GM21390 (cell line): ENCODE measurements around the gene BEGAIN.

ENCODE experiments used
- ATAC-seq: cut with Tn5 transposase; IDR thresholded peaks from one replicate; pipeline ENCODE4 v1.9.1; 2021; ENCODE audit not compliant: unreplicated experiment

BEGAIN gene

GRCh38 chr14:100568164-100568997 is 18.8 kb downstream of the BEGAIN start:
- no peak for ATAC-seq

GRCh38 chr14:100567877-100568163 is 19.4 kb downstream of the BEGAIN start:
- ATAC-seq: no peak

GRCh38 chr14:100567009-100567876 is 20.0 kb downstream of the BEGAIN start:
- ATAC-seq: no peak

- ATAC-seq: no peak
Observed at GRCh38 chr14:100566586-100566985, 20.6 kb downstream of the BEGAIN start.

- ATAC-seq: no peak
Observed at GRCh38 chr14:100566119-100566518, 21.1 kb downstream of the BEGAIN start.

- ATAC-seq: no peak
Observed at GRCh38 chr14:100565650-100566049, 21.6 kb downstream of the BEGAIN start.

- ATAC-seq: no peak
Observed at GRCh38 chr14:100564512-100564911, 22.7 kb downstream of the BEGAIN start.

- ATAC-seq: no peak
Observed at GRCh38 chr14:100562751-100563150, 24.5 kb downstream of the BEGAIN start.

- no peak for ATAC-seq
Observed at GRCh38 chr14:100561005-100561404, 26.2 kb downstream of the BEGAIN start.

GRCh38 chr14:100560471-100560870 is 26.7 kb downstream of the BEGAIN start:
- no peak for ATAC-seq

- ATAC-seq: no peak
Observed at GRCh38 chr14:100559455-100559854, 27.8 kb downstream of the BEGAIN start.

GRCh38 chr14:100558966-100559365 is 28.3 kb downstream of the BEGAIN start:
- no peak for ATAC-seq

- no peak for ATAC-seq
Observed at GRCh38 chr14:100558226-100558625, 29.0 kb downstream of the BEGAIN start.

- no peak for ATAC-seq
Observed at GRCh38 chr14:100557658-100558057, 29.6 kb downstream of the BEGAIN start.

GRCh38 chr14:100556936-100557505 is 30.2 kb downstream of the BEGAIN start:
- ATAC-seq: no peak

- no peak for ATAC-seq
Observed at GRCh38 chr14:100556140-100556475, 31.1 kb downstream of the BEGAIN start.

GRCh38 chr14:100555436-100556139 is 31.6 kb downstream of the BEGAIN start:
- ATAC-seq: no peak

GRCh38 chr14:100554696-100555320 is 32.4 kb downstream of the BEGAIN start:
- ATAC-seq: no peak

- ATAC-seq: no peak
Observed at GRCh38 chr14:100554082-100554677, 33.0 kb downstream of the BEGAIN start.

- no peak for ATAC-seq
Observed at GRCh38 chr14:100553471-100553870, 33.7 kb downstream of the BEGAIN start.
